ENCODE measurements around the gene SLC9A5. TPM values are rescaled to one million over a fixed set of nuclear protein-coding genes. Genes with fewer than 3 reads are reported as not detected.

Gene SLC9A5
- polyA plus RNA-seq, 2 of the 4 experiments (the other 2 are of a cell fraction) = 0.83 to 2.5 TPM

DNA sequence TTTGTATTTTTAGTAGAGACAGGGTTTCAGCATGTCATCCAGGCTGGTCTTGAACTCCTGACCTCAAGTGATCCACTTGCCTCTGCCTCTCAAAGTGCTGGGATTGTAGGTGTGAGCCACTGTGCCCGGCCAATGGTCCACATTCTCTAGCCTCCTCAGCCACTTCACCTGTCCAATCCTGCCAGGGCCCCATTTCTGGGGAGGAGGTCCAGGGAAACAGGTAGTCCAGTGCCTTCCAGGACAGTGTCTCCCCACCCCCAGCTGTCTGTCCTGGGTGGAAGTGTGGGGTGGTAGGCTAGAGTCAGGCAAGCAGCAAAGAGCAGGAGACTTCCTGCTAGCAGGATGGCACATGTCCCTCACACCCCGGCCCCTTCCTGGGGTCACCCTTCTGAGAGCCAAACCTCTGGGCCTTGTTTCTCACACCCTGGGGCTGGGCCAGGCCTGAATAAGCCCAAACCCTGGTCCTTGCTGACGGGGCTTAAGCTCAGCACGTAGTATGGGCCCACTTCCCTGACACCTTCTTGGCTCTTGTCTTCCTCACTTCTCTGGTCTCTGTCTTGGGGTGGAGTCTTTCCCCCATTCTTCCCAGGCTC is 6.5 kb upstream of the SLC9A5 start:
- Histone ChIP-seq H3K9me3 (no peaks in the 10 kb centered on the region), H3K4me1 (peaks cover 59% of the 10 kb centered on the region), H3K4me3 (no peak overlapping the region), H3K4me2 (peak overlapping the region; percentile 57), H3K27ac (peak overlapping the region; percentile 91 to 97)
- ChIA-PET CTCF (interaction anchor here (0.9 to 9.7 kb wide), 7 partner anchors 9 to 288 kb away, joined by 3 to 138 read pairs (median 3); partner anchors contain the start of gene TMEM208), POLR2A (interaction anchor here (1.4 kb wide), 1 partner anchor 11 kb away, joined by 6 read pairs; no protein-coding TSS in a partner anchor)
- no peak for FAIRE-seq
- 96% methylated on average over 3 of the region's 4 CpGs for WGBS (ENCODE audit: missing lambda C conversion rate)
- TF ChIP-seq KDM5A (IDR thresholded peaks at IDR 0.05) (no peak), HEYL (CRISPR knock-in tag; IDR thresholded peaks at IDR 0.05) (no peak), RARB (CRISPR knock-in tag; IDR thresholded peaks at IDR 0.05) (no peak), HOXB13 (CRISPR knock-in tag; IDR thresholded peaks at IDR 0.05; ENCODE audit: low read depth) (no peak), CBX8 (IDR thresholded peaks at IDR 0.05) (no peak), RFX5 (IDR thresholded peaks at IDR 0.05) (no peak), JUN (IDR thresholded peaks at IDR 0.05) (no peak), FOSB (CRISPR knock-in tag; IDR thresholded peaks at IDR 0.05) (no peak), POLR2AphosphoS2 (conservative IDR thresholded peaks at IDR 0.05; ENCODE audit: low read length) (no peak), RAD21 (conservative IDR thresholded peaks at IDR 0.05 in 1 of 2, IDR thresholded peaks at IDR 0.05 in 1 of 2) (no peak)
- ATAC-seq = no peak
- DNase-seq (ENCODE audit: low read depth in 1 of 2, low spot score in 1 of 2) = no peak

- FAIRE-seq (no peak), DNase-seq (ENCODE audit: low read depth in 1 of 2, low spot score in 1 of 2) (no peak), ATAC-seq (no peak)
- WGBS (ENCODE audit: missing lambda C conversion rate) = 91% methylated on average over 4 of the region's 4 CpGs
- peak overlapping the region; percentile 97 for H3K4me2 ChIP-seq
- TF ChIP-seq MAFK (IDR thresholded peaks at IDR 0.05; ENCODE audit: partially characterized antibody) (no peak), RFX5 (IDR thresholded peaks at IDR 0.05) (no peak), JUNB (IDR thresholded peaks at IDR 0.05) (no peak), SMC3 (IDR thresholded peaks at IDR 0.05) (no peak), HOXB5 (CRISPR knock-in tag; IDR thresholded peaks at IDR 0.05) (no peak), EHMT2 (IDR thresholded peaks at IDR 0.05; ENCODE audit: low read depth) (no peak), USF2 (IDR thresholded peaks at IDR 0.05) (no peak), RCOR1 (IDR thresholded peaks at IDR 0.05; ENCODE audit: low read depth, low read length) (no peak), NFE2L2 (conservative IDR thresholded peaks at IDR 0.05; ENCODE audit: low read length) (no peak), E2F6 (IDR thresholded peaks at IDR 0.05; ENCODE audit: borderline replicate concordance, low read depth) (no peak), MYC (IDR thresholded peaks at IDR 0.05; ENCODE audit: borderline replicate concordance, low read length) (no peak), NPAS2 (CRISPR knock-in tag; IDR thresholded peaks at IDR 0.05; ENCODE audit: borderline replicate concordance) (no peak)
- TF ChIP-seq, protein P1, sequence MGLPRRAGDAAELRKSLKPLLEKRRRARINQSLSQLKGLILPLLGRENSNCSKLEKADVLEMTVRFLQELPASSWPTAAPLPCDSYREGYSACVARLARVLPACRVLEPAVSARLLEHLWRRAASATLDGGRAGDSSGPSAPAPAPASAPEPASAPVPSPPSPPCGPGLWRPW (IDR thresholded peaks at IDR 0.05) = no peak
- H3K4me1 ChIP-seq = peaks cover 66% of the 10 kb centered on the region
- H3K9me3 ChIP-seq = no peaks in the 10 kb centered on the region
- ChIA-PET POLR2A (interaction anchor here (1.0 to 2.0 kb wide), 2 partner anchors 16 to 70 kb away, joined by 3 to 12 read pairs; partner anchors contain the start of gene TMEM208), CTCF (interaction anchor here (0.5 to 9.7 kb wide), 8 partner anchors 10 to 265 kb away, joined by 3 to 138 read pairs (median 4); partner anchors contain the start of gene TMEM208)
- H3K27ac ChIP-seq = peak overlapping the region; percentile 91 to 98
- H3K4me3 ChIP-seq = no peak overlapping the region
These were observed 5.3 kb upstream of the SLC9A5 start for GRCh38 chr16:67243481-67243880.
